A549 treated with CpdA at 1 μM for 4 hours (cell line): ENCODE results near the gene GALE. TPM values are rescaled to one million over a fixed set of nuclear protein-coding genes. Genes with fewer than 3 reads are reported as not detected.

Experiments
- total RNA-seq: library from RNA; stranded (reverse); fragments of 200-300 nt; extraction: Qiagen RNA extraction; gene quantifications from 5 replicates; pipeline ENCODE4 v1.2.3, GENCODE V29; 2022; ENCODE audit warnings: low read depth

The GALE gene
- total RNA-seq, result 66.9 to 78.9 TPM (median 74.3 TPM) in 5 replicates

DNA sequence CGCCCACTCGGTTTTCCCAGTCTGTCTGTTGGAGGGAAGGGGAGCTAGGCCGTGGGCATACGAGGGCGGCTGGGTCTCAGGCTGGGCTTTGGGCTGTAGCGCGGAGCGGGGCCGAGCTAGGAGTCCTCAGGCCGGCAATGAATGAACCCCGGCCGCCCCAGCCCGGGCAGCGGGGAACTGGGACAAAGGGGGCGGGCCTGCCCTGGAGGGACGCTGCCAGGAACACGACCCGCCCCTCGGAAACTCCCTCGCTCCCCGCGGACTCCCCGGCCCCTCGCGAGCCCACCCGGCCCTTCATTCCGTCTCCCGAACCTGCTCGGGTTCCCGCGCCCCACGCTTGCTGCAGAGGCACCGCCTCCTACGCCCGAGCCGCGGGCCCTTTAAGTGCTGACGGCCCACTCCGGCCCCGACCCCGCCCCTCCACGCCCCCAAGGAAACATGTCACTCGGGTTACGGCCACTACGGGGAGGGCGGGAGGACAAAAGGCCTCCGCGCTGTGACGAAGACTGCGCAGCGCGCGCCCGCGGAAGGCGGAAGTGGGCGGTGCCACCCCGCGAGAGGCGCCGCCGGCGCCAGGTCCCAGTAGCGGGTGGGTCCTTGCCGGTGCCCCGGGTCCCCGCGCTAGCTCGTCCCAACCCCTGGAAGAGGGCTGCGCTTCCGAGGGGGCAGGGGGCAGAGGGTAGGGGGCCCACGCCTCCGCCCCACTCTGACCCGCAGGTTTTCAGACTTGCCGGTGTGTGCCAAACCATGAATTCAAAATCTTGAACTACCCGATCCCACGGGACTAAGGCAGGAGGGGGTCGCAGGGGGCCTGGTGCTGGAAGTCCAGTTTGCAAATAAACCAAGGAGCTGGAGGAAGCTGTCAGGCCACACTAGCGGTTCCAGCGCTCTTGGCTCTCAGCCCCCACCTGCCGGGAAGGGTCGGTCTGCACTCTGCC is at the start of gene GALE:
GALE (minus strand) TSS at position 355 of the 938 bp plus-strand sequence. CDS start 1,747 bp downstream, outside the sequence.

DNA sequence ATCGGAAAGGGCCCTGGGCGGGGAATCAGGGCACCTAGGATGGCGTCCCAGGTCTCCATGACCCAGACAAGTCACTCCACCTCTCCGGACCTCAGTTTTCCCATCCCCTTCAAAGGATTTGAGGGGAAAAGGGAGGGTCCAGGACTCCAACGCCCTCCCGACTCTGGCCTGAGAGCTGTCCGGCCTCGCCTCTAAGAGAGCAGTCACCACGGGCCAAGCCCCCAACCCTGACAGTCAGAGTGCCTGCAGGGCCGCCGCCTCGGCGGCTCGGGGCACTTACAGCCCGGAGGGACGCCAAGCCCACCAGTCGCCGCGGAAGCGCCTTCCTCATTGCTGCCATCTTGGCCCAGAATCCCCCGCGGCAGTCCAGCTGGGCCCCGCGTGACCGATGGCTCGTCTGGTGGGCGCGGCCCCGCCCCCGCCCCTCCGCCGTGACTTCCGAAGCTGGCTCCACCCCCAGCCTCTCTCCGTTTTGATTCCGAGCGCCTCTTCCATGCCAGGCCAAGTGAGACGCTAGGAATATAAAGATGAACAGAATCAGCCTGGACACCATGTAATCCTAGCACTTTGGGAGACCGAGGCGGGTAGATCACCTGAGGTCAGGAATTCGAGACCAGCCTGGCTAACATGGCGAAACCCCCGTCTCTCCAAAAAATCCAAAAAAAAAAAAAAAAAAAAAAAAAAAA is 24.7 kb upstream of the GALE start, which contains the start of gene HMGCL:
HMGCL (minus strand) TSS at position 354 of the 686 bp plus-strand sequence; CDS start at position 340, 14 bp downstream.

DNA sequence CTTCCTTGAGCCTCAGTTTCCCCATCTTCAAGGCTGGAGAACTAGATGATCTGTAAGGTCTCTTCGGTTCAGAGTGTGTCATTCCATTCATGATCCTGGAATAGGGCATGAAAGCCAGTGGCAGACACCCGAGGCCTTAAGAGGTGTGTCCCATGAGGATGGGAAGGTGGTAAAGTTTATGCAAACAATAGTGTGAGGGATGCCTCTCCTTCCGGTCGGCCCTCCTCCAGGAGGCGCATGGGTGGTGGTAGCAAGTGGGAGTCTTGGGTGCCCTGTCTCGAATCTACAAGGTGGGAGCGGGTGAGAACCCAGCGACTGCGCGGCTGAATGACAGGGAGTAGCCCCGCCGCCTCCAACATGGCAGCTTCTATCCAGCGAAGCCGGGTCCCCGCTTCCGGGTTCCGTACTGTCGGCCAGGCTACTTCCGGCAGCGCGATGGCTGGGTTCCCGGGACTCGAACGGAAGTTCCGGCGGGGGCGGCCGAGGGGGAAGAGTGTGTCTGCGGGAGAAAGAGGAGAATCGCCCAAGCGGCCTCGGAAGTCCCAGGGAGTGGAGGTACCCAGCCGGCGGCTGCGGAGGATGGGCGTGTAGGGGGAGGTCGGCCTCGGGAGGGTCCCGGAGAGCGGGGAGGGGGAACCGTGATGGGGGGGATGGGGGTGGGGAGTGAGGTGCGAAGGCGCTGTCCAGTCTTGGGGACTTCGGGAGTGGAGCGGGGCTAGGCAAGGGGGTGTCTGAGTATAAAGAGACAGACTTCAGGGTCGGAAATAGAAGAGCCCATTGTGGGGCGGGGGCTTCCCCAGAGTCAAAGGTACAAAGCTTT is 9.6 kb downstream of the GALE start, which contains the start of gene LYPLA2:
LYPLA2 (plus strand) TSS at position 450 of the 820 bp plus-strand sequence. CDS start 1,538 bp downstream, outside the sequence.

DNA sequence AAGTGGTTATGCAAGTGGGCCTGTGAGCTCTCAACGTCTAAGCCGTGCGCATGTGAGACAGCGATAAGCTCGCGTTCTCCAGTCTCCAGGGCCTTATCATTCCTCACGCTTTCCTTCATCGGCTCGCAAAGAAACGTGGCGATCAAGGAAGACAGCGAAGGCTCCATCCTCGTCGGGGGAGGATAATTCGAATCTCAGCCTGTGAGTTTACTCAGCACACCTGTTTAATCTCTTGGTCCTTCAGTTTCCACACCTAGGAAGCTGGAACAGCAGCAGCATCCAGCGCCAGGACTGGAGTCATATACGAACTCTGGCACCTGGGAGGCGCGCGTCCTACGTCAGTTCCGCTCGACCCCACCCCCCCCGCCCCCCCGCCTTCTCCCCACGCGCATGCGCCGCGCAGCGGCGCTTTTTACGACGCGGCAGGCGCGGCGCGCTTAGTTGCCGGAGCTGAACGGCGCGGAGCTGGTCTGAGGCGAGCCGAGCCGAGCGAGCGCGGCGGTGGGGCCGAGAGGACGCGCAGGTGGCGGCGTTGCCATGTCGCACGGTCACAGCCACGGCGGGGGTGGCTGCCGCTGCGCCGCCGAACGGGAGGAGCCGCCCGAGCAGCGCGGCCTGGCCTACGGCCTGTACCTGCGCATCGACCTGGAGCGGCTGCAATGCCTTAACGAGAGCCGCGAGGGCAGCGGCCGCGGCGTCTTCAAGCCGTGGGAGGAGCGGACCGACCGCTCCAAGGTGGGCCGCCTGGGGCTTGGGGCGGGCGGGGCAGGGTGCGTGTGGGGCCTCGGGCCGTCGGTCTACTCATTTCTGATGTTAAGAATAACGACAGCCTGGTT is 22.4 kb downstream of the GALE start, which contains the start of gene PITHD1:
PITHD1 (plus strand) TSS at position 440 of the 836 bp plus-strand sequence; CDS start at position 538, 98 bp downstream.

Other genes starting within 250 kb of the GALE start
- gene ID3, start 241.3 kb downstream of the GALE start, total RNA-seq, result 250 to 396 TPM (median 351 TPM) in 5 replicates
- 1,243 to 1,564 TPM (median 1,402 TPM) in 5 replicates for gene RPL11, start 108.9 kb downstream of the GALE start, total RNA-seq
- gene ELOA, start 57.3 kb downstream of the GALE start, total RNA-seq, result 25.9 to 33.4 TPM (median 27.1 TPM) in 5 replicates
- 29.5 to 40.2 TPM (median 36.9 TPM) in 5 replicates for gene PITHD1, start 22.3 kb downstream of the GALE start, total RNA-seq
- gene LYPLA2, start 9.6 kb downstream of the GALE start, total RNA-seq, result 58.0 to 63.2 TPM (median 62.5 TPM) in 5 replicates
- gene HMGCL, start 24.7 kb upstream of the GALE start, total RNA-seq, result 12.8 to 14.6 TPM (median 12.9 TPM) in 5 replicates
- gene FUCA1, start 67.5 kb upstream of the GALE start, total RNA-seq, result 8.5 to 10.5 TPM (median 9.6 TPM) in 5 replicates
- gene CNR2, start 112.6 kb upstream of the GALE start, total RNA-seq, result not detected in 5 replicates
- 26.3 to 37.8 TPM (median 29.2 TPM) in 5 replicates for gene PNRC2, start 159.1 kb upstream of the GALE start, total RNA-seq
- gene SRSF10, start 179.6 kb upstream of the GALE start, total RNA-seq, result 79.8 to 90.0 TPM (median 81.8 TPM) in 5 replicates